NCI-H2029 (cell line): ENCODE data around the gene TEX53.
A peak's percentile ranks its signal among the peaks of the same experiment; 100 is the strongest.

Experiments
- DNase-seq: peaks from one replicate; lab custom pipeline; 2025; lab: John Stamatoyannopoulos, UW

Gene TEX53

GRCh38 chr9:114680259-114681001 is 22.8 kb upstream of the TEX53 start:
- no peak for DNase-seq

- no peak for DNase-seq
Observed at GRCh38 chr9:114678795-114679194, 21.2 kb upstream of the TEX53 start.

- DNase-seq, result no peak
Observed at GRCh38 chr9:114678130-114678529, 20.5 kb upstream of the TEX53 start.

- DNase-seq, result peak; percentile 59
Observed at GRCh38 chr9:114677418-114677817, 19.8 kb upstream of the TEX53 start.

GRCh38 chr9:114676901-114677300 is 19.3 kb upstream of the TEX53 start:
- DNase-seq, result no peak

GRCh38 chr9:114674798-114675540 is 17.4 kb upstream of the TEX53 start:
- DNase-seq, result no peak

GRCh38 chr9:114674076-114674797 is 16.6 kb upstream of the TEX53 start:
- DNase-seq, result no peak

GRCh38 chr9:114671605-114672004 is 14.0 kb upstream of the TEX53 start:
- peak; percentile 17 for DNase-seq

- no peak for DNase-seq
Observed at GRCh38 chr9:114669961-114670360, 12.4 kb upstream of the TEX53 start.

- DNase-seq, result no peak
Observed at GRCh38 chr9:114668146-114668545, 10.5 kb upstream of the TEX53 start.

- DNase-seq, result no peak
Observed at GRCh38 chr9:114666851-114667250, 9.2 kb upstream of the TEX53 start.

- no peak for DNase-seq
Observed at GRCh38 chr9:114666401-114666800, 8.8 kb upstream of the TEX53 start.

GRCh38 chr9:114664181-114664580 is 6.6 kb upstream of the TEX53 start:
- no peak for DNase-seq

- DNase-seq, result peak; percentile 26
Observed at GRCh38 chr9:114662081-114662989, 4.7 kb upstream of the TEX53 start.

- no peak for DNase-seq
Observed at GRCh38 chr9:114656301-114656700, 1.3 kb downstream of the TEX53 start.

GRCh38 chr9:114655689-114656088 is 1.9 kb downstream of the TEX53 start:
- DNase-seq, result no peak

GRCh38 chr9:114653556-114654159 is 3.9 kb downstream of the TEX53 start:
- DNase-seq, result peak; percentile 66

GRCh38 chr9:114652776-114653555 is 4.6 kb downstream of the TEX53 start:
- DNase-seq, result no peak

- DNase-seq, result no peak
Observed at GRCh38 chr9:114643896-114644295, 13.7 kb downstream of the TEX53 start.

- DNase-seq, result no peak
Observed at GRCh38 chr9:114643001-114643400, 14.6 kb downstream of the TEX53 start.

GRCh38 chr9:114641967-114642366 is 15.6 kb downstream of the TEX53 start:
- no peak for DNase-seq
